NCI-H69 (cell line): ENCODE results near the gene PDZRN3.

Experiments used
- DNase-seq: peaks from one replicate; lab custom pipeline; 2025; lab: John Stamatoyannopoulos, UW

PDZRN3 gene

GRCh38 chr3:73520931-73521461, 103.7 kb downstream of the PDZRN3 start:
- DNase-seq, result no peak

GRCh38 chr3:73516631-73517030, 108.1 kb downstream of the PDZRN3 start:
- DNase-seq, result no peak

GRCh38 chr3:73513260-73513659, 111.5 kb downstream of the PDZRN3 start:
- peak; percentile 39 for DNase-seq

- DNase-seq, result no peak
Measured at GRCh38 chr3:73511571-73512525, 112.9 kb downstream of the PDZRN3 start.

GRCh38 chr3:73510784-73511183, 114.0 kb downstream of the PDZRN3 start:
- no peak for DNase-seq

- peak; percentile 59 for DNase-seq
Measured at GRCh38 chr3:73510334-73510733, 114.4 kb downstream of the PDZRN3 start.

- DNase-seq, result no peak
Measured at GRCh38 chr3:73509816-73510215, 114.9 kb downstream of the PDZRN3 start.

GRCh38 chr3:73509066-73509465, 115.7 kb downstream of the PDZRN3 start:
- DNase-seq, result peak; percentile 40

GRCh38 chr3:73508330-73508954, 116.3 kb downstream of the PDZRN3 start:
- peak; percentile 82 for DNase-seq

GRCh38 chr3:73504852-73505251, 119.9 kb downstream of the PDZRN3 start:
- DNase-seq, result no peak

GRCh38 chr3:73504239-73504638, 120.5 kb downstream of the PDZRN3 start:
- peak; percentile 92 for DNase-seq

GRCh38 chr3:73503781-73504180, 121.0 kb downstream of the PDZRN3 start:
- peak; percentile 76 for DNase-seq

- DNase-seq, result peak; percentile 86
Measured at GRCh38 chr3:73502609-73503583, 121.8 kb downstream of the PDZRN3 start.

GRCh38 chr3:73500321-73500720, 124.4 kb downstream of the PDZRN3 start:
- no peak for DNase-seq

GRCh38 chr3:73499787-73500186, 125.0 kb downstream of the PDZRN3 start:
- peak; percentile 15 for DNase-seq

GRCh38 chr3:73498764-73499622, 125.7 kb downstream of the PDZRN3 start:
- peak; percentile 49 for DNase-seq

- no peak for DNase-seq
Measured at GRCh38 chr3:73497646-73498406, 126.9 kb downstream of the PDZRN3 start.

- peak; percentile 14 for DNase-seq
Measured at GRCh38 chr3:73493543-73494308, 131.0 kb downstream of the PDZRN3 start.

GRCh38 chr3:73492186-73492585, 132.6 kb downstream of the PDZRN3 start:
- no peak for DNase-seq
